ENCODE data around the gene ATP2B2. TPM values are rescaled to one million over a fixed set of nuclear protein-coding genes. Genes with fewer than 3 reads are reported as not detected.

ATP2B2 gene
- total RNA-seq, 4 donors from 2014 or later, result 0.42 to 2.0 (median 1.1) TPM

- no peak for DNase-seq (ENCODE audit: low spot score in 2 of 2)
- Histone ChIP-seq H3K27me3 (no peaks in the 10 kb centered on the region), H3K4me1 (no peaks in the 10 kb centered on the region), H3K4me3 (no peak overlapping the region), H3K27ac (no peak overlapping the region), H3K36me3 (no peaks in the 10 kb centered on the region), H3K9me3 (no peaks in the 10 kb centered on the region)
- WGBS, 2 donors, result 60 to 62% methylated on average over 7 of the region's 7 CpGs
- TF ChIP-seq CTCF (IDR thresholded peaks at IDR 0.05) (no peak), EP300 (IDR thresholded peaks at IDR 0.05) (no peak), POLR2A (IDR thresholded peaks at IDR 0.05) (no peak)
Observed at GRCh38 chr3:10515884-10516495, 10.6 kb upstream of the ATP2B2 start.

GRCh38 chr3:10515396-10515795 lies 10.0 kb upstream of the ATP2B2 start:
- TF ChIP-seq CTCF (IDR thresholded peaks at IDR 0.05), result no peak
- no peak for TF ChIP-seq EP300 (IDR thresholded peaks at IDR 0.05)
- no peak for TF ChIP-seq POLR2A (IDR thresholded peaks at IDR 0.05)
- no peaks in the 10 kb centered on the region for H3K9me3 ChIP-seq
- DNase-seq (ENCODE audit: low spot score in 2 of 2), result no peak
- no peak overlapping the region for H3K27ac ChIP-seq
- 74 to 84% methylated on average over 3 of the region's 3 CpGs for WGBS, 2 donors
- no peaks in the 10 kb centered on the region for H3K36me3 ChIP-seq
- no peaks in the 10 kb centered on the region for H3K4me1 ChIP-seq
- no peak overlapping the region for H3K4me3 ChIP-seq
- no peaks in the 10 kb centered on the region for H3K27me3 ChIP-seq

GRCh38 chr3:10514407-10515069 lies 9.2 kb upstream of the ATP2B2 start:
- TF ChIP-seq EP300 (IDR thresholded peaks at IDR 0.05) (no peak), CTCF (IDR thresholded peaks at IDR 0.05) (no peak), POLR2A (IDR thresholded peaks at IDR 0.05) (no peak)
- Histone ChIP-seq H3K4me3 (no peak overlapping the region), H3K36me3 (no peaks in the 10 kb centered on the region), H3K27ac (no peak overlapping the region), H3K9me3 (no peaks in the 10 kb centered on the region), H3K27me3 (no peaks in the 10 kb centered on the region), H3K4me1 (no peaks in the 10 kb centered on the region)
- WGBS, 2 donors, result 56 to 73% methylated on average over 4 to 6 of the region's 8 CpGs
- no peak for DNase-seq (ENCODE audit: low spot score in 2 of 2)

- Histone ChIP-seq H3K4me1 (no peaks in the 10 kb centered on the region), H3K36me3 (no peaks in the 10 kb centered on the region), H3K27me3 (no peaks in the 10 kb centered on the region), H3K4me3 (no peak overlapping the region), H3K27ac (no peak overlapping the region), H3K9me3 (no peaks in the 10 kb centered on the region)
- WGBS, 2 donors, result 91 to 93% methylated on average over 8 of the region's 8 CpGs
- TF ChIP-seq POLR2A (IDR thresholded peaks at IDR 0.05) (no peak), CTCF (IDR thresholded peaks at IDR 0.05) (no peak), EP300 (IDR thresholded peaks at IDR 0.05) (no peak)
- DNase-seq (ENCODE audit: low spot score in 2 of 2), result no peak
Observed at GRCh38 chr3:10513306-10513705, 7.9 kb upstream of the ATP2B2 start.

- TF ChIP-seq EP300 (IDR thresholded peaks at IDR 0.05), result no peak
- TF ChIP-seq POLR2A (IDR thresholded peaks at IDR 0.05), result no peak
- no peak for TF ChIP-seq CTCF (IDR thresholded peaks at IDR 0.05)
- 85 to 88% methylated on average over 6 of the region's 6 CpGs for WGBS, 2 donors
- DNase-seq (ENCODE audit: low spot score in 2 of 2), result no peak
- Histone ChIP-seq H3K36me3 (no peaks in the 10 kb centered on the region), H3K27ac (no peak overlapping the region), H3K9me3 (no peaks in the 10 kb centered on the region), H3K27me3 (no peaks in the 10 kb centered on the region), H3K4me3 (no peak overlapping the region), H3K4me1 (no peaks in the 10 kb centered on the region)
Observed at GRCh38 chr3:10512687-10513086, 7.3 kb upstream of the ATP2B2 start.

All from tibial nerve (tissue), 4 donors.